ENCODE data around the gene ZC3H12D. TPM values are rescaled to one million over a fixed set of nuclear protein-coding genes. Genes with fewer than 3 reads are reported as not detected.

The ZC3H12D gene
- total and polyA plus RNA-seq, 2 donors (not counting 3 experiments of a cell fraction or from before 2014, with no cell fraction given) = 0.06 TPM; not detected in 1

GRCh38 chr6:149470948-149471347 lies 13.9 kb downstream of the ZC3H12D start:
- dilution Hi-C loops (cut with MboI; ENCODE audit: extremely low pct_ligation_motif_present, low sequenced_read_pairs) = no loop called here
- no TSS peak for BruUV-seq (replicated peaks)

DNA sequence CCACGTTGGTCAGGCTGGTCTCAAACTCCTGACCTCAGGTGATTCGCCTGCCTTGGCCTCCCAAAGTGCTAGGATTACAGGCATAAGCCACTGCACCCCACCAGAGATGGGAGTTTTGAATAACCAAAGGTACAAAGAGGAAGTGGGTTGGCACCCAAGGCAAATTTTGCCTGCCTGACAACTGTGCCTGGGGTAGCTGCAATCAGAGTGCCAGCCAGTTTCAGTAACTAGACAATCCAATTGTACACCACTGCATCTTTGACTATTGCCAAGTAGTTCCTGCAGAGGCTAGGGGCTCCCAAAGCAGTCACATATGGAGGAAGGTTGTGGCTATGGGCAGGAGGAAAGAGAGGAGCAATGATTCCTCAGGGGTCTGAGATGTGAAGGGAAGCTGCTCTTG lies 16.6 kb downstream of the ZC3H12D start:
- TF ChIP-seq POLR2AphosphoS5 (IDR thresholded peaks at IDR 0.05; ENCODE audit: insufficient read depth, low read depth, low read length) (no peak), MYC (IDR thresholded peaks at IDR 0.05; ENCODE audit: low read depth, low read length) (no peak), JUN (IDR thresholded peaks at IDR 0.05; ENCODE audit: borderline replicate concordance, insufficient read depth, insufficient read length, low read depth) (no peak)
- TF ChIP-seq, protein P1, sequence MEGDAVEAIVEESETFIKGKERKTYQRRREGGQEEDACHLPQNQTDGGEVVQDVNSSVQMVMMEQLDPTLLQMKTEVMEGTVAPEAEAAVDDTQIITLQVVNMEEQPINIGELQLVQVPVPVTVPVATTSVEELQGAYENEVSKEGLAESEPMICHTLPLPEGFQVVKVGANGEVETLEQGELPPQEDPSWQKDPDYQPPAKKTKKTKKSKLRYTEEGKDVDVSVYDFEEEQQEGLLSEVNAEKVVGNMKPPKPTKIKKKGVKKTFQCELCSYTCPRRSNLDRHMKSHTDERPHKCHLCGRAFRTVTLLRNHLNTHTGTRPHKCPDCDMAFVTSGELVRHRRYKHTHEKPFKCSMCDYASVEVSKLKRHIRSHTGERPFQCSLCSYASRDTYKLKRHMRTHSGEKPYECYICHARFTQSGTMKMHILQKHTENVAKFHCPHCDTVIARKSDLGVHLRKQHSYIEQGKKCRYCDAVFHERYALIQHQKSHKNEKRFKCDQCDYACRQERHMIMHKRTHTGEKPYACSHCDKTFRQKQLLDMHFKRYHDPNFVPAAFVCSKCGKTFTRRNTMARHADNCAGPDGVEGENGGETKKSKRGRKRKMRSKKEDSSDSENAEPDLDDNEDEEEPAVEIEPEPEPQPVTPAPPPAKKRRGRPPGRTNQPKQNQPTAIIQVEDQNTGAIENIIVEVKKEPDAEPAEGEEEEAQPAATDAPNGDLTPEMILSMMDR (IDR thresholded peaks at IDR 0.05; ENCODE audit: extremely low read depth in 1 of 2, insufficient read depth in 1 of 2, low read depth in 1 of 2, low read length in 2 of 2) = no peak
- dilution Hi-C loops (cut with MboI; ENCODE audit: extremely low pct_ligation_motif_present, low sequenced_read_pairs) (no loop called here), intact Hi-C loops (cut with micrococcal nuclease) (no loop called here)
- no peaks in the 10 kb centered on the region for H3K4me1 ChIP-seq (ENCODE audit: control insufficient read depth, extremely low read depth, insufficient read depth, low read length)
- H3K4me3 ChIP-seq (replicated peaks in 1 of 3; ENCODE audit: insufficient read depth in 1 of 3, low read depth in 1 of 3, low read length in 3 of 3) = no peak overlapping the region
- H3K36me3 ChIP-seq (ENCODE audit: control insufficient read depth in 2 of 2, extremely low read depth in 1 of 2, insufficient read depth in 2 of 2, low read length in 2 of 2) = no peaks in the 10 kb centered on the region
- DNase-seq (ENCODE audit: low read depth, low spot score) (no peak), FAIRE-seq (no peak)
- no peak overlapping the region for H2AFZ ChIP-seq (ENCODE audit: low read depth, low read length)
- ChIA-PET CTCF (no interaction called here), POLR2A (no interaction called here)
- H3K27ac ChIP-seq (ENCODE audit: insufficient read depth, low read depth, low read length) = no peak overlapping the region
- BruUV-seq (replicated peaks) = no TSS peak
- no peak overlapping the region for H3K4me2 ChIP-seq (ENCODE audit: insufficient read depth, low read length)
- no peaks in the 10 kb centered on the region for H3K79me2 ChIP-seq (ENCODE audit: control insufficient read depth, insufficient read depth, low read length)
- no peaks in the 10 kb centered on the region for H3K9me1 ChIP-seq (replicated peaks; ENCODE audit: control insufficient read depth, extremely low read depth, insufficient read depth, low read length)
- H3K9ac ChIP-seq (replicated peaks; ENCODE audit: extremely low read depth, insufficient read depth, low read length) = no peak overlapping the region
- no peaks in the 10 kb centered on the region for H4K20me1 ChIP-seq (replicated peaks; ENCODE audit: control insufficient read depth, extremely low read depth, insufficient read depth, low read length)
- no peaks in the 10 kb centered on the region for H3K9me3 ChIP-seq (replicated peaks; ENCODE audit: control insufficient read depth, insufficient read depth, low read length)
- peaks cover 9 to 12% of the 10 kb centered on the region in 2 experiments for H3K27me3 ChIP-seq (ENCODE audit: control insufficient read depth in 2 of 2, insufficient read depth in 2 of 2, low read length in 2 of 2)

More at GRCh38 chr6:149470948-149471347, 13.9 kb downstream of the ZC3H12D start:
- FAIRE-seq = no peak
- no peaks in the 10 kb centered on the region for H3K36me3 ChIP-seq (ENCODE audit: control insufficient read depth in 2 of 2, extremely low read depth in 1 of 2, insufficient read depth in 2 of 2, low read length in 2 of 2)
- intact Hi-C loops (cut with micrococcal nuclease) = no loop called here
- no peak overlapping the region for H3K4me3 ChIP-seq (replicated peaks in 1 of 3; ENCODE audit: insufficient read depth in 1 of 3, low read depth in 1 of 3, low read length in 3 of 3)
- H2AFZ ChIP-seq (ENCODE audit: low read depth, low read length) = no peak overlapping the region
- TF ChIP-seq, protein P1 (IDR thresholded peaks at IDR 0.05; ENCODE audit: extremely low read depth in 1 of 2, insufficient read depth in 1 of 2, low read depth in 1 of 2, low read length in 2 of 2) = no peak
- TF ChIP-seq POLR2AphosphoS5 (IDR thresholded peaks at IDR 0.05; ENCODE audit: insufficient read depth, low read depth, low read length) = no peak
- TF ChIP-seq POLR2A (IDR thresholded peaks at IDR 0.05; ENCODE audit: low read depth, low read length) = no peak
- no peak for TF ChIP-seq JUN (IDR thresholded peaks at IDR 0.05; ENCODE audit: borderline replicate concordance, insufficient read depth, insufficient read length, low read depth)
- no peak for TF ChIP-seq MYC (IDR thresholded peaks at IDR 0.05; ENCODE audit: low read depth, low read length)
- no peak for DNase-seq (ENCODE audit: low read depth, low spot score)
- no peaks in the 10 kb centered on the region for H3K9me3 ChIP-seq (replicated peaks; ENCODE audit: control insufficient read depth, insufficient read depth, low read length)
- no peak overlapping the region for H3K27ac ChIP-seq (ENCODE audit: insufficient read depth, low read depth, low read length)
- CTCF ChIA-PET = no interaction called here
- H3K9ac ChIP-seq (replicated peaks; ENCODE audit: extremely low read depth, insufficient read depth, low read length) = no peak overlapping the region
- no peaks in the 10 kb centered on the region for H3K9me1 ChIP-seq (replicated peaks; ENCODE audit: control insufficient read depth, extremely low read depth, insufficient read depth, low read length)
- no peak overlapping the region for H3K4me2 ChIP-seq (ENCODE audit: insufficient read depth, low read length)
- POLR2A ChIA-PET = no interaction called here
- H3K79me2 ChIP-seq (ENCODE audit: control insufficient read depth, insufficient read depth, low read length) = no peaks in the 10 kb centered on the region
- no peaks in the 10 kb centered on the region for H3K4me1 ChIP-seq (ENCODE audit: control insufficient read depth, extremely low read depth, insufficient read depth, low read length)
- H4K20me1 ChIP-seq (replicated peaks; ENCODE audit: control insufficient read depth, extremely low read depth, insufficient read depth, low read length) = no peaks in the 10 kb centered on the region
- H3K27me3 ChIP-seq (ENCODE audit: control insufficient read depth in 2 of 2, insufficient read depth in 2 of 2, low read length in 2 of 2) = peaks cover 12 to 21% of the 10 kb centered on the region in 2 experiments

Data from endothelial cell of umbilical vein (primary cell).